HG03060 (cell line): Measurements from ENCODE around the gene RNF5.
"Not testable (repeated sequence)": the region's sequence is repeated elsewhere in the genome, so short reads cannot be mapped to it uniquely, and the experiment has no call there.

ENCODE experiments used
- ATAC-seq: cut with Tn5 transposase; IDR thresholded peaks from one replicate; pipeline ENCODE4 v1.9.1; 2021; ENCODE audit warnings: low read depth, moderate number of reproducible peaks; ENCODE audit not compliant: unreplicated experiment

RNF5 gene

DNA sequence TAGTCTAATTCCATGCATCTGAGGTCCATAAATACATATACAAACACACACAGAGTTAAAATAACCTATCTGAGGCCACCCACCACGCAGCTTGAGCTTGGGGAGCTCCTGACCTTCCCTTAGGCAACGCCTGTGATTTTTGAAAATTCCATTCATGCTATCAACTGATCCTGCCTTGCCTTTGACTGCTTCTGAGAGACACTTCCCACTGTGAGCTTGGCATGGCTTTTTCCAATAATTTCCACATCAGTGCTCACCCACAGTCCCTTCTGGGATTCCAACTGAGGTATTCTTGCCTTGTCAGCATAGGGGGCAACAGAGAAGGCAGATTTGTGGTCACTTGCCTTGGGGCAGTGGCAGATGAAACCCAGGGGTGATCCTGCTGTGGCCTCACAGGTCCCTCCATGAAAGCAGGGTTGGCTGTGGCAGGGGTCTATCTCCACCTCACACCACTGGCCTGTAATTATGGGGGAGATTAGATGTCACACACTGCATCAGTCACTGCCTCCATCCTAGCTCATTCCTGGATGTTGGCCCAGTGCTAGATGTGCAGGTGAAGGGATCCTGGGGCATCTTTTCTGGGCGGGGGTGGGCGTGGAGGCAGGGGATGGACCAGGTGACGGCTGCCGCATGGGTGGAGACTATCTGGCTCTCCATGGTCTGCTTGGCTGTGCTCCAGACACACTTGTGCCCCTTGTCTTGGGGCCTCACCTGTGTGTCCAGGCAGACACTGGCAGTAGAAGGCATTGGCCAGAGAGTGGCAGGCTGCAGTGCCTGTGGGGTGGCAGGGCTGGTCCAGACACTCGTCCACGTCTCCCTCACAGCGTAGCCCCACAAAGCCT, 25.4 kb downstream of the RNF5 start:
- ATAC-seq = no peak

DNA sequence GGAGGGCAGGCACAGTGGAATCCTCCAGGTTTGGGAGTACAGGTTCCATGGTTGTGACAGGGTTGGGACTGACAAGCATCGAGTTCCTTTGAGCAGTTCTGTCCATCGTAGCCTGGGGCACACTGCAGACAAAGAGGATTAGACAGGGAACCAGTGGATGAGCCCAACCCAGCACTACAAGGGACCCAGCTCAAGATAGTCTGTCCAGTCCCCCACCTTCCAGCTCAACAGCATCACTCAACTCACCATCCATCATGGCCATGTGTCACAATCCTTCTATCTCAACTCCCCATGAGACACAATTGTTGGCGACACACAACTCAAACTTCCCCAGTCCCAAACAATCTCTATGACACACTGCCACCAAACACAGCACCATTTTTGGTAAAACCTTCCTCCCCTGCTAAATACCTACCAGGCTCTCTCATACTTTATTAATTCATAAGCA, 26.1 kb downstream of the RNF5 start:
- no peak for ATAC-seq

DNA sequence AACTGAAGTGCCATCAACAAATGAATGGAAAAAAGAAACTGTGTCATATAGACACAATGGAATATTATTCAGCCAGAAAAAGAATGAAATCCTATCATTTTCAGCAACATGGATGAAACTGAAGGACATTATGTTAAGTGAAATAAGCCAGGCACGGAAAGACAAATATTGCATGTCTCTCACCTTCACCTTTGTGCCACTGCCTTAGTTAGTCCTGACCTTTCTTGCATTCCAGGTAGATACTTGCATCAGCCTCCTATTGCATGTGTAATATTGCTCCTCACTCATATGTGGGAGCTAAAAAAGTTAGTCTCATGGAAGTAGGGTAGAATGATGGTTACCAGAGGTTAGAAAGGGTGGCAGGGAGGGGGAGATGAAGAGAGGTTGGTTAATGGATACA, 30.8 kb downstream of the RNF5 start:
- no peak for ATAC-seq

GRCh38 chr6:32210191-32210601, 32.0 kb downstream of the RNF5 start:
- no peak for ATAC-seq

DNA sequence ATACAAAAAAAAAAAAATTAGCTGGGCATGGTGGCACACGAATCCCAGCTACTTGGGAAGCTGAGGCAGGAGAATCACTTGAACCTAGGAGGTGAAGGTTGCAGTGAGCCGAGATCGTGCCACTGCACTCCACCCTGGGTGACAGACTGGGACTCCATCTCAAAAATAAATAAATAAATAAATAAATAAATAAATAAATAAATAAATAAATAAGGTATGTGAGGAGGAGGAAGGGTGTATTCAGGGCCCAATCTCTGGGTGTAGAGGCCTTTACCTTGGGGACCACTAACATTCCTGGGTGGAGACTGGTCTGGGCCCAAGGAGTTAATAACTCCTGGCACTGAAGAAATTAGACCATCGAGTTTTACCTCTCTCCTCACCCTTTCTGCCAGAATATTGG, 33.2 kb downstream of the RNF5 start:
- not testable (repeated sequence) for ATAC-seq

DNA sequence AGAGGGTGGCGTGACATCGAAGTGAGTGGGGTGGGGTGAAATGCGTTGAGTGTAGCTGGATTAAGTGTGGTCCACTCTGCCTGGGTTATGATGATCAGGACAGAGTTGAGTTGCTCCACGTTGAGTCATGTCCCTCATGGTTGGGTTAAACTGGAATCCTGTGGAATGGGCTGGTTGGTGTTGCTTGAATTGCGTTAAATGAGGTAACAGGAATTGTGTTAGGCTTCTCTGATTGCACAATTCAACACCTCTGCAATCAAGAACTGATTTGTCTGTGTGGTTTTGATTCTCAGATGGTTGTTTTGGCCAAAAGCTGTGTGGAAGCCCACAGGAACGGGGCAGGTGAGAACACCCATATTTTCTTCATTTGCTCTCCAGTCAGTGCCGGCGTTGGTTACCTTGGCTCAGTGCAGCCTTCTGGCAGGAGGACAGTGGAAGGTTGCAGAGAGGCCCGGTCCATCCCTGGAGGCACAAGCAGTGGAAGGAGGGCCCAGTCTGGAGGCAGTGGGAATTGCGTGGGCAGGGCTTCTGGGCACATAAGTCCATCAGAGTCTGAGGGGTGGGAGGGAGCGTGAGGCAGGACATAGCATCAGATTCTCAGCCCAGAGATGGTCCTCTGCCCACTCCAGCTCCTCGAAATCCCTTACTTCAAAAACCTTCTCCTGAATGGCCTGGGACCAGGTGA, 34.0 kb downstream of the RNF5 start:
- no peak for ATAC-seq

- no peak for ATAC-seq
Observed at GRCh38 chr6:32213649-32214048, 35.4 kb downstream of the RNF5 start.

- ATAC-seq = no peak
Observed at GRCh38 chr6:32214126-32214525, 35.9 kb downstream of the RNF5 start.

DNA sequence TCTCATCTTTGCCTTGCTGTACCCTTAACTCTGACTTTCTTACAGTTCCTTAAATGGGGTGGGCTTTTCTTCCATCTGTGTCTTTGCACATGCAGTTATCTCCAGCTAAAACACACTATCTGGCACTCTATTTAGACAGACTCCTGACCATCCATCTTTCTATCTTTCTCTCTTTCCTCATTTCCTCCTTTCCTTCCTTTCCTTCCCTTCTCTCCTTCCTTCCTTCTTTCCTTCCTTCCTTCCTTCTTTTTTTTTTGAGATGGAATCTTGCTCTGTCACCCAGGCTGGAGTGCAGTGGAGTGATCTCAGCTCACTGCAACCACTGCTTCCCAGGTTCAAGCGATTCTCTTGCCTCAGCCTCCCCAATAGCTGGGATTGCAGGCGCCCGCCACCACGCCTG, 37.4 kb downstream of the RNF5 start:
- no peak for ATAC-seq

DNA sequence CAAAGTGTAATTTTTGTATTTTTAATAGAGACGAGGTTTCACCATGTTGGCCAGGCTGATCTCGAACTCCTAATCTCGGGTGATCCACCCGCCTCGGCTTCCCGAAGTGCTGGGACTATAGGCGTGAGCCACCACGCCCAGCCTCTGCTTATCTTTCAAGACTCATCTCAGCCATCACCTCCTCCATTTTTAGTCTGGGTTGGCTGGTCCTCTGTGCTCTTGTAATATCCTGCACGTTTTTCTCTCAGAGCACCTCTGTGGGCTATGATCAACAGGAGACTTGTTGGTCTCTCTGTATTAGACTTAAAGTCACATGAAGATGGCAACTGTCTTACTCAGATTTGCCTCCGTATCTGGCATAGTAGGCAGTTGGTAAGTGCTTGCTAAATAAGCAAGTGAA, 38.1 kb downstream of the RNF5 start:
- ATAC-seq = no peak

DNA sequence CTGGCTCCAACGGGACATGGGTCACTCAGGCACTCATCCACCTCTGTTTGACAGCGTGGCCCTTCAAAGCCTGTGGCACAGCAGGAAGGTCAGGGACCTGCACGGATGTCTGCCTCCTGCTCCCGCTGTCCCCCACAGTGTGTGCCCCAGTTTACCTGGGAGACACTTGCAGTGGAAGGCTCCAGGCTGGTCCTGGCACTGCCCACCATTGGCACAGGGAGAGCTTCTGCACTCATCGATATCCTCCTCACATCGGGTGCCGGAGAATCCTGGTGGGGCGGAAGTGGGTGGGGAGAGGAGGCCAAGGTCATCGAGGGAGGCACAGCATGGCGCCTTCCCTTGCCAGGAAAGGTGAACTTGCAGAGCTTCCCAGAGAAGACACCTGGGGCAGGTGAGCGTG, 38.8 kb downstream of the RNF5 start:
- ATAC-seq = no peak

- ATAC-seq = no peak
Observed at GRCh38 chr6:32218167-32218566, 40.0 kb downstream of the RNF5 start.

DNA sequence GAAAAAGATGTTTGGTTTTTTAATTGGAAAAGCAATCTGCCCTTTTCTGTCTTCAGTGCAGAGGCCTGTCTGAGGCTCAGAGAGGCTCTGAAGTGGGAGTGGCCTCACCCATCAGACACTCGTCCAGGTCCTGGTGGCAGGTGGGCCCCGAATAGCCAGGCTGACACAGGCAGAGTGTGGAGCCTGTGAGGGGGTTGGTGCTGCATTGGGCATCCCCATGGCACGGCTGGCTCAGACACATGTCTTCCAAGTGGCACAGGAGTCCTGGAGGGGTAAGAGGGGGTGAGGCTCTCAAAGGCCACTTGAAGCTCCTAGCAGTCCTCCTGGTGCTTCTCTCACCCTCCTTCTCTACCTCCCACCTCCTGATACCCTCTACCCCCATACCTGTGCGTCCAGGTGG, 41.8 kb downstream of the RNF5 start:
- no peak for ATAC-seq

- no peak for ATAC-seq
Observed at GRCh38 chr6:32222333-32223230, 44.4 kb downstream of the RNF5 start.

DNA sequence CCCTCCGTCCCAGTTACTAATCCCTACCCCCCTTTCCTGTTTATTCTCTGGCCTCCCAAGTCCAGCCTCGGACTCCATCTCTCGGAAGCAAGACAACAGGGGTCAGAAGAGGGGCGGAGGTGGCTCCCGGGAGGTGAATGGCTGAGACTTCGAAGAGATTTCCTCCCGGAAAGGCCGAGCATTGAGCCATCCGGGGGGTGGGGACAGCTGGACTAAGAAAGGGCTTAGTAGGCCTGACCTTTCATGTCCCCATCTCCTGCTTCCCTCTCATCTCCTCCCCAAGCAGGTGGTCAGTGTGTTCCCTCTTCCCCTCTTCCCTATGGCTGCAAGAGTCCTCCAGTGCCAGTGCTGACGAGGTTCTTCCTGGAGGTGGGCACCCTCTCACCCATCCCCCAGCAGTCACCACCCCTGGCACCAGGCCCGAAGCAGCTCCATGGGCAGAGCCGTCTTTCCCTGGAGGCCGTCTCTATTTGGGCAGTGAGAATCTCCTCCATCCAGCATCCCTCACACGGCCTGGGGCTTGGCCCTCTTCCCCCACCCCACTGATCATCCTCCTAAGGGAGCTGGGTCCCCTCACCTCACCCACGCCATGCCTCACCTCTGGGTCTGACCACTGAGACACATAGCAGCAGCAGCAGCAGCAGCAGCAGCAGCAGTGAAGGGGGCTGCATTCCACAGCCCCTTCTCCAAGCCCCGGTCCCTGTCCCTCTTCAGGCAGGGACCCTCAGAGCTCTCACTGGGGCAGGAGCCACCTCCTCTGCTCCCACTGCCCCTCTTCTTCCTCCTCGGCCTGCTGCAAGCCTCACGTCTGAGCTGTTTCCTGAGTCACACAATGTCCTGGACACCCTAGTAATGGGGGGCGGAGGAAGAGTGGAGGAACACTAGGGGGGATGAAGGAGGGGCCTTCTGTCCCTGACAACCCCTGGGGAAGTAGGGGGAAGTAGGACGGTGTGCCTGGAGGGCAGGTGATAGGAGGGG, 45.3 kb downstream of the RNF5 start, which contains the start of gene NOTCH4:
Gene NOTCH4, minus strand, starts transcription at position 810 of the 978 bp plus-strand sequence. Its CDS starts 139 bp downstream, at position 671.
- ATAC-seq = no peak

- no peak for ATAC-seq
Observed at GRCh38 chr6:32224696-32225095, 46.5 kb downstream of the RNF5 start.

- ATAC-seq = no peak
Observed at GRCh38 chr6:32226434-32226833, 48.2 kb downstream of the RNF5 start.
